RKO (cell line): ENCODE data around the gene PIGK.
"Not testable (repeated sequence)": the region's sequence is repeated elsewhere in the genome, so short reads cannot be mapped to it uniquely, and the experiment has no call there.

Experiments used
- DNase-seq: peaks from one replicate; pipeline ENCODE4 v3.0.0-alpha.2; 2016; ENCODE audit warnings: low spot score

Gene PIGK

DNA sequence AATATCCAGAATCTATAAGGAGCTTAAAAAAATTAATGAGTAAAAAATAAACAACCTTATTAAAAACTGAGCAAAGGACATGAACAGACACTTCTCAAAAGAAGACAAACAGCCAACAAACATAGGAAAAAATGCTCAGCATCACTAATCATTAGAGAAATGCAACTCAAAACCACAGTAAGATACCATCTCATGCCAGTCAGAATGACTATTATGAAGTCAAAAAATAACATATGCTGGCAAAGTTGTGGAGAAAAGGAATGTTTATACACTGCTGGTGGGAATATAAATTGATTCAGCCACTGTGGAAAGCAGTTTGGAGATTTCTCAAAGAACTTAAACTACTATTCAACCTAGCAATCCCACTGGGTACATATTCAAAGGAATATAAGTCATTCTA is 25.3 kb downstream of the PIGK start:
- DNase-seq = no peak

DNA sequence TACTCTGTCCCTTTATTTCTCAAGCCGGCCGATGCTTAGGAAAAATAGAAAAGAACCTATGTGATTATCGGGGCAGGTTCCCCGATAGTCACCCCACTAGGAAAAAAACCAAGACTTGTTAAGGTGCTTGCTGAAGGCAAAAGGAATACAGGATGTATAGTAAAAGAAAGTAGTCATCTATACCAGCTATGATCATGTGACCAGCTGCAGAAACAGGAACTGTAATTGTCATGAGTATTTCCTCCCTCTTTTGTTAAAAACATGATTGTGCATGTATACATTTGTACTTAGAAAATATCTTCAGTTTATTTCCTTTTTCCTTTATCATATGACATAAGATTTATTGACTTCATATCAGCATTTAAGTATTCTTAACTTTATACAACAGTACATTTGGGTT is 30.5 kb downstream of the PIGK start:
- DNase-seq = no peak

DNA sequence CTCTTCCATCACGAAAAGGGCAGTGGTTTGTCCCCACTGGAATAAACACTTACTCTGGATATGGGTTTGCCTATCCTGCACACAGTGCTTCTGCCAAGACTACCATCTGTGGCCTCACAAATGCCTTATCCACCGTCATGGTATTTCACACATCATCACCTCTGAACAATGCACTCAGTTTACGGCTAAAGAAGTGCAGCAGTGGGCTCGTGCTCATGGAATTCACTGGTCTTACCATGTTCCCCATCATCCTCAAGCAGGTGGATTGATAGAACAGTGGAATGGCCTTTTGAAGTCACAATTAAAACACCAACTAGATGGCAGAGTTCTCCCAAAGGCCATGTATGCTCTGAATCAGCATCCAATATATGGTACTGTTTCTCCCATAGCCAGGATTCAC is 32.3 kb downstream of the PIGK start:
- DNase-seq = not testable (repeated sequence)

DNA sequence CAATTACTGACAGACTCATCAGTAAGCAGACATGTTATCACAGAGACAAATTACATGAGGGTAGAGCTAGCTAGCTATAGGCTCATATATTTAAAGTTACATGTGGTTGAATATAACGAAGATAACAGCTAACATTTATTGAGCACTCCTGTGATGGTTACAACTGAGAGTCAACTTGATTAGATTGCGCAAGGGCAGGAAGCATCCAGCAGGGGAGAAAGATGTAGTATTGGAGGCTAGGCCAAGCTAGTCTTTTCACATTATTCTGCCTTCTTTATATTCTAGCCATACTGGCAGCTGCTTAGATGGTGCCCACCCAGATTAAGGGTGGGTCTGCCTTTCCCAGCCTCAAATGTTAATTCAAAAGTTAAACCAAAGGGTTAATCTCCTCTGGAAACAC is 37.1 kb downstream of the PIGK start:
- DNase-seq = no peak

GRCh38 chr1:77179632-77180031 is 39.6 kb downstream of the PIGK start:
- no peak for DNase-seq

GRCh38 chr1:77175230-77175844 is 43.9 kb downstream of the PIGK start:
- peak; percentile 14 for DNase-seq

DNA sequence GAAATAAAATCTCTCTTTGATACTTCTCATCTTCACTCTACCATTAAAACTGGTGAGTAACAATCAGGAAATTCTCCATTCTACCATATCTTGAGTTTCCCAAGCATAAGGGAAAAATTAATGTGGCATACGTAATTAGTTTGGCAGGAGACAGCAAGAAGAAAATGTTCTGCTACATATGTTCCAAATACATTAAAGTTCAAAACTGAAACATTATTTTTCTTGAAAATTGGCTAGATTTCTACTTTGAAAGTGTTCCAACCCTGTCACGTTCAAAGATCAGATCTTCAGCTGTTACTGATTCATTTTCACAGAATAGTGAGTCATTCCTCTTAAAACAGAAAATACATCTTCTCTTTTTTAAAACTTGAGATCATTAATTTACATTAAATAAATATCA is 48.5 kb downstream of the PIGK start:
- no peak for DNase-seq

DNA sequence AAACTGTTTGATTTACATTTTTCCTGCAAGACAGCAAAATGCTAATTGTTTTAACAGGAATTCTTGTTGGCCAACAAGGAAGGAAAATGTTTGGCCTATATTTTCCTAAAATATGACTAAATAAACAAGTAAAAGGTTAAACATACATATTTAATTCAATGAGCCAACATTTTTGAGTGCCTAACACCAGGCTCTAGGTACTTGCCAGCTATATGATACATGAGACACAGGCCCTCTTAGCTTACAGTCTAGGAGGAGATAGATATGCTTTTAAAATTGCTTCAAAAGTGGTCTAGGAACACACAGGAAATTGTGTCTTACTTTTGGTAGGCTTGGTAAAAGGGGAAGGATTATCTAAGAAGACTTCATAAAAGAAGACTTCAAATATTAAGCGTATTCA is 50.9 kb downstream of the PIGK start:
- no peak for DNase-seq

- DNase-seq = no peak
These were observed 54.7 kb downstream of the PIGK start for GRCh38 chr1:77164434-77164944.

GRCh38 chr1:77159706-77160105 is 59.5 kb downstream of the PIGK start:
- DNase-seq = not testable (repeated sequence)

DNA sequence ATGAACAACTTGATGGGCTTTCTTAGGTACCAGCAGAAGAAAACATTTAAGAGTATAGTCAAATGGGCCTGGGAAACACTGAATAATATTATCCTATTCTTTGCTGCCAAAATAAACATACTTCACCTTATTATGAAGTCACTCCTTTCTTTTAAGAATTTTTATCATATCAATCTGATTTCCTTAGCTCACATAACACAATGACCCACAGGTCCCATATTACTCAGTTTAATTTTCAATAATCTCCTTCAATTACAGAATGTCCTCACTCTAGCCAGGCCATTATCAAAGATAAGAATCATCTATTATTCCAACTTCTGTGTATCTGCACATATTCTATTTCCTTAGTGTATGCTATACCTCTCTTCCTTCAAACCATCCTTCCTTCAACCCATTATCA is 63.0 kb downstream of the PIGK start:
- DNase-seq = no peak

- DNase-seq = no peak
These were observed 73.0 kb downstream of the PIGK start for GRCh38 chr1:77146270-77146669.

GRCh38 chr1:77143529-77144121 is 75.6 kb downstream of the PIGK start:
- peak; percentile 30 for DNase-seq

- no peak for DNase-seq
These were observed 79.8 kb downstream of the PIGK start for GRCh38 chr1:77139389-77139788.

DNA sequence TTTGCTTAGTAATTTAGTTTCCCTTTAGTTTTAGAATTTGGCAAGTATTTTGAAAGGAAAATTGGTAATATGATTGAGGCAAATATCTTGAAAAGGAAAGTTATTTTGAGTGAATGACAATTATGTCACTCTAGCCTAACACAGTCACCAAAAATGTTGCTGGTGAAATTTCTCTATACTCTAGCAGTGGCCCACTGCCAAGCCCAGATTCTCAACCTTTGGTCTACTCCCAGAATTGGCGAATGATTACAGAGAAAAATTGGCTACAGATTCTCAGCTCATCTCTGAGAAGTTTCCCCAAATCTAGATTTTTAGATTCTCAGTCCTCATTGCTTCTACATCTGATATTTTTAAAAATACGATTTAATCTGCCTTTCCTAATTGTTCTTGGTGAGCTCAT is 84.9 kb downstream of the PIGK start:
- no peak for DNase-seq

DNA sequence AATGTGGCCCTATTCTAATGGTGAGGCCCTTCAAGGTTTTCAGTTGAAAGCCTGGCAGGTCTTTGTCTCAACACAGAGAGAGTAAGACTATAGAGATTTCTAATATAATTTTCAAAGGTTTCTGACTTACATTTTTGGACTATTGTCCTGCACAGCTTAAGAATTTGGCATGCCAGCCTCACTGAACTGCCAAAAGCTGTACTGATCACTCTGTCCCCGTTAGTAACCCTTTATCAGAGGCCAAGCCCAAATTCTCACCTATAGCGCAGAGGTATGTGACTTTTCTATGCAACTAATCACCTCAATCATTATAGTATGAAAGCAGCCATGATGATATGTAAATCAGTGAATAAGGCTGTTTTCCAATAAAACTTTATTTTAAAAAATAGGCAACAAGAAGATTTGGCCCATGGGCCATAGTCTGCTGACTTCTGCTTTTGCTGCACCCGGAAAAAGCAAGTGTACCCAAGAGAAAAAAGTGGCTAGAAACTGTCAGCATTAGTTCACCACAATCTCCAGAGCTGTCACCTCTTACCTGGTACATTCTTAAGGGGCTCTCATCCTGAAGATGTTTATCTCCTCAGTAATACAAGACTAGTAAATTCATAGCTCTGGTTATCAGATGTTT is 85.4 kb downstream of the PIGK start:
- no peak for DNase-seq

GRCh38 chr1:77126307-77126706 is 92.9 kb downstream of the PIGK start:
- DNase-seq = peak; percentile 69

GRCh38 chr1:77121503-77121902 is 97.7 kb downstream of the PIGK start:
- no peak for DNase-seq

GRCh38 chr1:77120950-77121349 is 98.3 kb downstream of the PIGK start:
- no peak for DNase-seq

GRCh38 chr1:77118712-77119111 is 100.5 kb downstream of the PIGK start:
- DNase-seq = no peak

- no peak for DNase-seq
These were observed 114.6 kb downstream of the PIGK start for GRCh38 chr1:77104672-77105071.

GRCh38 chr1:77103486-77103885 is 115.7 kb downstream of the PIGK start:
- DNase-seq = no peak

GRCh38 chr1:77100875-77101274 is 118.4 kb downstream of the PIGK start:
- DNase-seq = no peak
